SU-DHL-6 (cell line): ENCODE results near the gene LRIT2.
A peak's percentile ranks its signal among the peaks of the same experiment; 100 is the strongest.

ENCODE experiments used
- H2AFZ ChIP-seq: fragments of 200-600 bp; sonication (generic); 2 replicates; pipeline ENCODE4 v1.6.1; 2014; ENCODE audit warnings: low read depth, mild to moderate bottlenecking, moderate library complexity, mixed read lengths, antibody characterized with exemption, low read length; ENCODE audit not compliant: severe bottlenecking
- H3F3A ChIP-seq: fragments of 200-600 bp; shearing (Covaris generic); 2 replicates; pipeline ENCODE4 v1.6.0; 2016; ENCODE audit warnings: antibody characterized with exemption, mild to moderate bottlenecking; ENCODE audit not compliant: insufficient read depth
- H3K27ac ChIP-seq: fragments of 200-600 bp; sonication (generic); 2 replicates; pipeline ENCODE4 v1.5.1; 2016; ENCODE audit warnings: low read depth, mild to moderate bottlenecking, low read length, moderate library complexity, mixed read lengths
- H3K27me3 ChIP-seq: fragments of 200-600 bp; sonication (generic), shearing (Covaris generic); 2 replicates; pipeline ENCODE4 v1.6.0; 2014; ENCODE audit warnings: mild to moderate bottlenecking, low read length
- H3K36me3 ChIP-seq: fragments of 200-600 bp; sonication (generic); 2 replicates; pipeline ENCODE4 v1.6.1; 2014; ENCODE audit warnings: mild to moderate bottlenecking, low read length, mixed read lengths
- H3K4me2 ChIP-seq: fragments of 300-600, 200-600 bp; shearing (Covaris generic), sonication (generic); 2 replicates; pipeline ENCODE4 v1.6.0; 2014; ENCODE audit warnings: low read length, low read depth, mild to moderate bottlenecking; ENCODE audit not compliant: poor library complexity, severe bottlenecking
- H3K4me3 ChIP-seq: fragments of 200-600 bp; sonication (generic); 2 replicates; pipeline ENCODE4 v1.5.1; 2014; ENCODE audit warnings: antibody characterized with exemption, low read length, mild to moderate bottlenecking, mixed read lengths; ENCODE audit not compliant: insufficient read depth, poor library complexity, severe bottlenecking
- H3K79me2 ChIP-seq: fragments of 200-600 bp; sonication (generic); 2 replicates; pipeline ENCODE4 v1.6.1; 2014; ENCODE audit warnings: mild to moderate bottlenecking, low read length, moderate library complexity; ENCODE audit not compliant: insufficient read depth
- H3K9ac ChIP-seq: fragments of 200-600 bp; sonication (generic); 2 replicates; pipeline ENCODE4 v1.7.0; 2014; ENCODE audit warnings: mild to moderate bottlenecking, low read length
- H3K9me2 ChIP-seq: fragments of 200-600 bp; sonication (generic); replicated peaks from 2 replicates; pipeline ENCODE4 v1.6.1; 2014; ENCODE audit warnings: low read length; ENCODE audit not compliant: insufficient read depth
- H3K9me3 ChIP-seq: fragments of 200-600 bp; sonication (generic); 2 replicates; pipeline ENCODE4 v1.6.1; 2014; ENCODE audit warnings: low read length, mixed read lengths; ENCODE audit not compliant: insufficient read depth
- H4K20me1 ChIP-seq: fragments of 200-600 bp; sonication (generic); 2 replicates; pipeline ENCODE4 v1.6.1; 2014; ENCODE audit warnings: low read depth, mild to moderate bottlenecking, antibody characterized with exemption, low read length, moderate library complexity, mixed read lengths
- CTCF ChIP-seq: fragments of 200-600 bp; sonication (generic); IDR thresholded peaks from one replicate; pipeline ENCODE4 v1.5.1; 2017; ENCODE audit warnings: antibody characterized with exemption, mild to moderate bottlenecking, low read length, moderate library complexity; ENCODE audit not compliant: insufficient read depth, poor library complexity, severe bottlenecking
- EZH2phosphoT487 ChIP-seq: fragments of 200-600 bp; sonication (generic), shearing (Covaris generic); conservative IDR thresholded peaks from 2 replicates; pipeline ENCODE4 v1.6.1; 2018; ENCODE audit warnings: mild to moderate bottlenecking, antibody characterized with exemption, low read length, moderate library complexity, mixed read lengths

Gene LRIT2

GRCh38 chr10:84205049-84205852 is 20.1 kb downstream of the LRIT2 start:
- Histone ChIP-seq H3K4me2 (no peak overlapping the region), H3K27ac (no peak overlapping the region), H3K9ac (no peak overlapping the region), H3F3A (no peaks in the 10 kb centered on the region), H3K9me2 (no peaks in the 10 kb centered on the region), H3K79me2 (no peaks in the 10 kb centered on the region), H4K20me1 (no peaks in the 10 kb centered on the region), H3K9me3 (no peaks in the 10 kb centered on the region), H3K36me3 (no peaks in the 10 kb centered on the region), H2AFZ (no peak overlapping the region), H3K4me3 (no peak overlapping the region), H3K27me3 (no peaks in the 10 kb centered on the region)
- TF ChIP-seq CTCF (peak; percentile 89), EZH2phosphoT487 (no peak)

- no peaks in the 10 kb centered on the region for H4K20me1 ChIP-seq
- no peaks in the 10 kb centered on the region for H3K9me3 ChIP-seq
- no peak overlapping the region for H3K4me2 ChIP-seq
- H3K27me3 ChIP-seq: no peaks in the 10 kb centered on the region
- H3K79me2 ChIP-seq: no peaks in the 10 kb centered on the region
- no peaks in the 10 kb centered on the region for H3K36me3 ChIP-seq
- no peaks in the 10 kb centered on the region for H3F3A ChIP-seq
- no peak overlapping the region for H3K9ac ChIP-seq
- no peak overlapping the region for H2AFZ ChIP-seq
- no peak overlapping the region for H3K27ac ChIP-seq
- no peaks in the 10 kb centered on the region for H3K9me2 ChIP-seq
- no peak for TF ChIP-seq EZH2phosphoT487
- TF ChIP-seq CTCF: no peak
- H3K4me3 ChIP-seq: no peak overlapping the region
These were observed 20.7 kb downstream of the LRIT2 start for GRCh38 chr10:84204610-84205009.

- Histone ChIP-seq H3F3A (no peaks in the 10 kb centered on the region), H3K4me2 (no peak overlapping the region), H3K27ac (no peak overlapping the region), H3K36me3 (no peaks in the 10 kb centered on the region), H3K9me3 (no peaks in the 10 kb centered on the region), H3K27me3 (no peaks in the 10 kb centered on the region), H2AFZ (no peak overlapping the region), H3K79me2 (no peaks in the 10 kb centered on the region), H3K9ac (no peak overlapping the region), H4K20me1 (no peaks in the 10 kb centered on the region), H3K4me3 (no peak overlapping the region), H3K9me2 (no peaks in the 10 kb centered on the region)
- TF ChIP-seq CTCF: peak; percentile 19
- no peak for TF ChIP-seq EZH2phosphoT487
These were observed 21.2 kb downstream of the LRIT2 start for GRCh38 chr10:84204122-84204521.
